ENCODE data around the gene WDR36. TPM values are rescaled to one million over a fixed set of nuclear protein-coding genes. Genes with fewer than 3 reads are reported as not detected.

Gene WDR36
- polyA plus RNA-seq, 1 experiment = 8.5 TPM

- no peak overlapping the region for H3K4me3 ChIP-seq (ENCODE audit: low read depth, low read length)
- ChIA-PET CTCF (interaction anchor here (0.6 kb wide), 1 partner anchor 360 kb away, joined by 4 read pairs; no protein-coding TSS in a partner anchor), POLR2A (no interaction called here)
- no peaks in the 10 kb centered on the region for H3K27me3 ChIP-seq (ENCODE audit: control insufficient read depth, insufficient read depth, low read length)
- no peak for DNase-seq (ENCODE audit: low read depth)
- no peak for TF ChIP-seq CTCF (IDR thresholded peaks at IDR 0.05; ENCODE audit: insufficient read depth, low read depth, low read length)
- no peaks in the 10 kb centered on the region for H3K36me3 ChIP-seq (ENCODE audit: control insufficient read depth, insufficient read depth, low read length)
Observed at GRCh38 chr5:111146053-111146452, 53.9 kb downstream of the WDR36 start.

- no peak overlapping the region for H3K4me3 ChIP-seq (ENCODE audit: low read depth, low read length)
- ChIA-PET POLR2A (no interaction called here), CTCF (interaction anchor here (0.8 to 1.0 kb wide), 2 partner anchors 10 to 989 kb away, joined by 3 read pairs; no protein-coding TSS in a partner anchor)
- no peaks in the 10 kb centered on the region for H3K27me3 ChIP-seq (ENCODE audit: control insufficient read depth, insufficient read depth, low read length)
- H3K36me3 ChIP-seq (ENCODE audit: control insufficient read depth, insufficient read depth, low read length) = no peaks in the 10 kb centered on the region
- no peak for TF ChIP-seq CTCF (IDR thresholded peaks at IDR 0.05; ENCODE audit: insufficient read depth, low read depth, low read length)
- no peak for DNase-seq (ENCODE audit: low read depth)
Observed at GRCh38 chr5:111147502-111147901, 55.4 kb downstream of the WDR36 start.

GRCh38 chr5:111151998-111152397 lies 59.9 kb downstream of the WDR36 start:
- ChIA-PET CTCF (no interaction called here), POLR2A (no interaction called here)
- Histone ChIP-seq H3K4me3 (ENCODE audit: low read depth, low read length) (no peak overlapping the region), H3K36me3 (ENCODE audit: control insufficient read depth, insufficient read depth, low read length) (no peaks in the 10 kb centered on the region), H3K27me3 (ENCODE audit: control insufficient read depth, insufficient read depth, low read length) (no peaks in the 10 kb centered on the region; the same call in 1 of the 2 replicates)
- TF ChIP-seq CTCF (IDR thresholded peaks at IDR 0.05; ENCODE audit: insufficient read depth, low read depth, low read length) = no peak
- no peak for DNase-seq (ENCODE audit: low read depth)

- CTCF ChIA-PET = no interaction called here
- Histone ChIP-seq H3K27me3 (ENCODE audit: control insufficient read depth, insufficient read depth, low read length) (no peaks in the 10 kb centered on the region; the same call in 1 of the 2 replicates), H3K36me3 (ENCODE audit: control insufficient read depth, insufficient read depth, low read length) (no peaks in the 10 kb centered on the region), H3K4me3 (ENCODE audit: low read depth, low read length) (no peak overlapping the region)
- POLR2A ChIA-PET = no interaction called here
- TF ChIP-seq CTCF (IDR thresholded peaks at IDR 0.05; ENCODE audit: insufficient read depth, low read depth, low read length) = no peak
- no peak for DNase-seq (ENCODE audit: low read depth)
Observed at GRCh38 chr5:111153483-111153882, 61.3 kb downstream of the WDR36 start.

- Histone ChIP-seq H3K27me3 (ENCODE audit: control insufficient read depth, insufficient read depth, low read length) (no peaks in the 10 kb centered on the region; the same call in 1 of the 2 replicates), H3K4me3 (ENCODE audit: low read depth, low read length) (no peak overlapping the region), H3K36me3 (ENCODE audit: control insufficient read depth, insufficient read depth, low read length) (no peaks in the 10 kb centered on the region)
- TF ChIP-seq CTCF (IDR thresholded peaks at IDR 0.05; ENCODE audit: insufficient read depth, low read depth, low read length) = no peak
- DNase-seq (ENCODE audit: low read depth) = no peak
- POLR2A ChIA-PET = no interaction called here
- CTCF ChIA-PET = no interaction called here
Observed at GRCh38 chr5:111153945-111154344, 61.8 kb downstream of the WDR36 start.
